Natural killer cell (primary cell): ENCODE measurements around the gene KIAA1614. TPM values are rescaled to one million over a fixed set of nuclear protein-coding genes. Genes with fewer than 3 reads are reported as not detected.

Experiments
- ATAC-seq, 3 donors: fragments of 150-1000 bp in 2 of 3; fragments of 200-7000 bp in 1 of 3; cut with Tn5 transposase; 1 replicate in 1 of 3; 2 replicates in 2 of 3; pipeline ENCODE4 v1.10.0; 2021; ENCODE audit warnings: mild to moderate bottlenecking in 2 of 3, moderate library complexity in 2 of 3
- DNase-seq, 2 donors: peaks; one replicate each; pipeline versions ENCODE4 v3.0.0 to v3.0.0-alpha.2; 2013 to 2021; ENCODE audit warnings: mixed read lengths in 1 of 2
- H3K27ac ChIP-seq: one replicate; pipeline ENCODE4 v1.5.1; 2013; ENCODE audit warnings: mild to moderate bottlenecking, low read length
- H3K27me3 ChIP-seq: one replicate; pipeline ENCODE4 v1.6.1; 2013; ENCODE audit warnings: low read length; ENCODE audit not compliant: control insufficient read depth, insufficient read depth
- H3K36me3 ChIP-seq: one replicate; pipeline ENCODE4 v1.6.1; 2013; ENCODE audit warnings: low read length; ENCODE audit not compliant: control insufficient read depth, insufficient read depth
- H3K4me1 ChIP-seq: one replicate; pipeline ENCODE4 v1.6.1; 2013; ENCODE audit warnings: low read length; ENCODE audit not compliant: control insufficient read depth, insufficient read depth
- H3K4me3 ChIP-seq: one replicate; pipeline ENCODE4 v1.5.1; 2013; ENCODE audit warnings: low read length
- H3K9me3 ChIP-seq: one replicate; pipeline ENCODE4 v1.6.1; 2013; ENCODE audit warnings: low read length; ENCODE audit not compliant: control insufficient read depth, insufficient read depth
- H3K27ac Mint-ChIP-seq, 2 donors: one replicate each; pipeline ENCODE4 v1.8.0; 2022; ENCODE audit warnings: mild to moderate bottlenecking in 2 of 2, mixed read lengths in 2 of 2, moderate library complexity in 1 of 2
- H3K27me3 Mint-ChIP-seq, 2 donors: one replicate each; pipeline ENCODE4 v1.8.0; 2022; ENCODE audit warnings: low read depth in 2 of 2, mixed read lengths in 2 of 2
- H3K36me3 Mint-ChIP-seq: one replicate; pipeline ENCODE4 v1.8.0; 2022; ENCODE audit warnings: mixed read lengths
- H3K4me1 Mint-ChIP-seq, 2 donors: one replicate each; pipeline ENCODE4 v1.8.0; 2022; ENCODE audit warnings: mixed read lengths in 2 of 2
- H3K4me3 Mint-ChIP-seq: one replicate; pipeline ENCODE4 v1.8.0; 2022; ENCODE audit warnings: mild to moderate bottlenecking, moderate library complexity, mixed read lengths
- H3K9me3 Mint-ChIP-seq, 2 donors: one replicate each; pipeline ENCODE4 v1.8.0; 2022; ENCODE audit warnings: mixed read lengths in 2 of 2
- CTCF ChIP-seq: fragments of 200-600 bp; IDR thresholded peaks from one replicate; pipeline ENCODE4 v1.8.0; 2022; ENCODE audit warnings: antibody characterized with exemption
- WGBS: methylation state at CpG from one replicate; pipeline ENCODE4 v1.1.7; 2013; ENCODE audit warnings: missing lambda C conversion rate; ENCODE audit not compliant: insufficient coverage; 5-methylcytosine and 5-hydroxymethylcytosine counted together
- intact Hi-C: fragments of 100-400 bp; cut with micrococcal nuclease; formaldehyde crosslinking; loops from one replicate; pipeline ENCODE4 v1.14.2; 2022
- total RNA-seq, 4 donors: library from RNA; stranded (reverse); fragments of 120-200 nt in 1 of 4; gene quantifications; one replicate each; pipeline versions ENCODE4 v1.2.3 to v1.2.4, GENCODE V29; 2013 to 2022

The KIAA1614 gene
- total RNA-seq, 3 donors from 2014 or later (not counting 1 experiment from before 2014, with no cell fraction given) = 0.09 to 0.80 (median 0.40) TPM

DNA sequence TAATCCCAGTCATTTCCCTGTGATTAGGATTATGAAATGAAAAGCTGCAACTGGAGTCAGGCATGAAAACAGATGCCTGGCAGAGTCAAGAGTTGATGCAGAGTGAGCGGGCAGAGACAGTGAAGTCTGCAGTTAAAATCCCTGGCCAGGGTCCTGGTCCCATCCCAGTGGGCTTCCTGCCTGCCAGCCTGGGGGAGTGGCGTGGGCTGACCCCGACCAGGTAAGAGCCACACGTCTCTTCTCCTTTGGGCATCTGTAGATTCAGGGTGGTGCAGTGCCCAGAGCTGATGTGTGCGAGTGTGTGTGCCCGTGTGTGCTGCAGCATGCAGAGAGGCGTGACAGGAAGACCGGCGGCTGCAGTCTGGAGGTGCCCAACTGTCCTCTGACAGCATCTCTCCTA is 6.2 kb upstream of the KIAA1614 start:
- Mint-ChIP-seq H3K36me3 (no peaks in the 10 kb centered on the region), H3K27me3 (peaks cover 10 to 14% of the 10 kb centered on the region in 2 donors), H3K9me3 (no peaks in the 10 kb centered on the region), H3K27ac (no peak overlapping the region), H3K4me3 (no peak overlapping the region), H3K4me1 (no peaks in the 10 kb centered on the region)
- Histone ChIP-seq H3K36me3 (no peaks in the 10 kb centered on the region), H3K4me3 (no peak overlapping the region), H3K27ac (no peak overlapping the region), H3K9me3 (no peaks in the 10 kb centered on the region), H3K27me3 (no peaks in the 10 kb centered on the region), H3K4me1 (no peaks in the 10 kb centered on the region)
- no peak for TF ChIP-seq CTCF
- intact Hi-C loops = no loop called here
- WGBS = 87% methylated on average over 9 of the region's 9 CpGs
- ATAC-seq (no peak), DNase-seq (no peak)

- H3K4me1 Mint-ChIP-seq = peaks cover 0 to 3% of the 10 kb centered on the region in 2 donors
- H3K4me3 ChIP-seq = no peak overlapping the region
- H3K36me3 Mint-ChIP-seq = no peaks in the 10 kb centered on the region
- H3K9me3 Mint-ChIP-seq = no peaks in the 10 kb centered on the region
- no peak overlapping the region for H3K27ac ChIP-seq
- no peak for ATAC-seq
- no peak for TF ChIP-seq CTCF
- intact Hi-C loops = no loop called here
- no peak overlapping the region for H3K27ac Mint-ChIP-seq
- peaks cover 7% of the 10 kb centered on the region for H3K4me1 ChIP-seq
- 85% methylated on average over 10 of the region's 10 CpGs for WGBS
- no peaks in the 10 kb centered on the region for H3K9me3 ChIP-seq
- peaks cover 5% of the 10 kb centered on the region for H3K27me3 ChIP-seq
- H3K4me3 Mint-ChIP-seq = no peak overlapping the region
- no peaks in the 10 kb centered on the region for H3K36me3 ChIP-seq
- peaks cover 14 to 16% of the 10 kb centered on the region in 2 donors for H3K27me3 Mint-ChIP-seq
- DNase-seq = no peak
Measured at GRCh38 chr1:180907313-180908055, 5.2 kb upstream of the KIAA1614 start.

DNA sequence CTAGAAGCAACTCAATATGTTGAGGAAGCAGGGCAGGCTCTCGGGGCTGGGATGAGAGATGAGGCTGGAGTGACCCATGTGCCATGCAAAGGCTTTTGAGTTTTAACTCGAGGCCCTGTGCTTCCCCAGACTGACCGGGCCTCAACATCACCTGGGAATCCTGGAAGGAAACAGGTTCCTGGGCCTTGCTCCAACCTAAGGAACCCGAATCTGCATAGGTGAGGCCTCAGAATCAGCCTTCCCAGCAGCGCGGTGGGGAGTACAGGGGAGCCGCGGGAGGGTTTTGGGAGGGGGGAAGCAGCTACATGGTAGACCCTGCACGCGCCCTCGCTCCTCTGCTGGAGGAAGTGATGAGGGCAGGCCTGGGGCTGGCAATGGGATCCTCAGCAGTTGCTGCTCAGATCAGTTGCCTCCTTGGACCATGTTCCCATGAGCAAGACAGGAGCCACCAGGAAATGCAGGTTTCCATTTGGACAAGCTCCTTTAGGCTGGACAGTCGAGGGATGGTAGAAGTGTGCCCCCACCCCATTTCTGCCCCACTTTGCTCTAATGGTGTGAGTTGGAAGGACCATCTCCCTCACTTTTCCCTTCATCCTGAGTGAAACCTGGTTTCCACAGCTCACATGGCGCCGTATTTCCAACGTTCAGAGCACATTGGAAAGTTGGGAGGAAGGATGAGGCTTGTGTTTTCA is 4.5 kb upstream of the KIAA1614 start:
- ATAC-seq (no peak), DNase-seq (no peak)
- Mint-ChIP-seq H3K9me3 (no peaks in the 10 kb centered on the region), H3K4me1 (peaks cover 0 to 3% of the 10 kb centered on the region in 2 donors), H3K27me3 (peaks cover 14 to 16% of the 10 kb centered on the region in 2 donors), H3K36me3 (no peaks in the 10 kb centered on the region), H3K27ac (no peak overlapping the region), H3K4me3 (no peak overlapping the region)
- no peak for TF ChIP-seq CTCF
- peaks cover 5% of the 10 kb centered on the region for H3K27me3 ChIP-seq
- no peak overlapping the region for H3K4me3 ChIP-seq
- no peaks in the 10 kb centered on the region for H3K36me3 ChIP-seq
- peaks cover 7% of the 10 kb centered on the region for H3K4me1 ChIP-seq
- intact Hi-C loops = no loop called here
- no peak overlapping the region for H3K27ac ChIP-seq
- 87% methylated on average over 15 of the region's 15 CpGs for WGBS
- H3K9me3 ChIP-seq = no peaks in the 10 kb centered on the region
